Fibroblast of lung (primary cell): ENCODE results near the gene CRACDL. TPM values are rescaled to one million over a fixed set of nuclear protein-coding genes. Genes with fewer than 3 reads are reported as not detected.

Experiments
- DNase-seq, 2 donors: peaks; one replicate each; pipeline versions ENCODE4 v3.0.0 to v3.0.0-alpha.2; 2010; ENCODE audit warnings: low read depth in 2 of 2
- H2AFZ ChIP-seq: 2 replicates; pipeline ENCODE4 v1.5.1; 2012; ENCODE audit warnings: low read length, control low read depth, inconsistent platforms
- H3K27ac ChIP-seq: 2 replicates; pipeline ENCODE4 v1.5.1; 2011; ENCODE audit warnings: low read length, control low read depth; ENCODE audit not compliant: insufficient read depth
- H3K27me3 ChIP-seq: 2 replicates; pipeline ENCODE4 v1.5.1; 2011; ENCODE audit warnings: mild to moderate bottlenecking, low read length; ENCODE audit not compliant: control insufficient read depth, insufficient read depth
- H3K36me3 ChIP-seq: 2 replicates; pipeline ENCODE4 v1.5.1; 2011; ENCODE audit warnings: low read length; ENCODE audit not compliant: control insufficient read depth, insufficient read depth
- H3K4me1 ChIP-seq: 2 replicates; pipeline ENCODE4 v1.5.1; 2011; ENCODE audit warnings: low read length; ENCODE audit not compliant: control insufficient read depth, insufficient read depth; ENCODE audit errors: extremely low read depth
- H3K4me2 ChIP-seq: 2 replicates; pipeline ENCODE4 v1.5.1; 2011; ENCODE audit warnings: low read length, control low read depth; ENCODE audit not compliant: insufficient read depth; ENCODE audit errors: extremely low read depth
- H3K4me3 ChIP-seq, 4 experiments: fragments of 200-600 bp in 1 of 4; sonication (generic) in 1 of 4; replicated peaks in 1 of 4; 2 replicates each; pipeline ENCODE4 v1.5.1; 2011 to 2016; ENCODE audit warnings: low read length in 4 of 4, low read depth in 3 of 4, mild to moderate bottlenecking in 3 of 4, control low read depth in 2 of 4, inconsistent platforms in 1 of 4, mixed read lengths in 1 of 4; ENCODE audit not compliant: insufficient read depth in 1 of 4; ENCODE audit errors: control extremely low read depth in 1 of 4
- H3K79me2 ChIP-seq: 2 replicates; pipeline ENCODE4 v1.5.1; 2012; ENCODE audit warnings: mild to moderate bottlenecking, low read length, inconsistent platforms; ENCODE audit not compliant: control insufficient read depth, insufficient read depth
- H3K9ac ChIP-seq: 2 replicates; pipeline ENCODE4 v1.5.1; 2011; ENCODE audit warnings: mild to moderate bottlenecking, low read length, control low read depth; ENCODE audit not compliant: insufficient read depth
- H3K9me3 ChIP-seq: 2 replicates; pipeline ENCODE4 v1.5.1; 2012; ENCODE audit warnings: low read depth, low read length; ENCODE audit not compliant: control insufficient read depth, insufficient read depth
- H4K20me1 ChIP-seq: 2 replicates; pipeline ENCODE4 v1.5.1; 2011; ENCODE audit warnings: low read length; ENCODE audit not compliant: control insufficient read depth, insufficient read depth; ENCODE audit errors: extremely low read depth
- CTCF ChIP-seq, 2 donors: IDR thresholded peaks in 1 of 2; conservative IDR thresholded peaks in 1 of 2; 1 replicate in 1 of 2; 2 replicates in 1 of 2; pipeline ENCODE4 v1.5.1; 2011 to 2012; ENCODE audit warnings: low read length in 2 of 2, control low read depth in 1 of 2, inconsistent platforms in 1 of 2, low read depth in 1 of 2, mild to moderate bottlenecking in 1 of 2
- EZH2 ChIP-seq: IDR thresholded peaks from 2 replicates; pipeline ENCODE4 v1.5.1; 2012; ENCODE audit warnings: low read length, control low read depth, mild to moderate bottlenecking; ENCODE audit errors: missing control alignments
- polyA plus RNA-seq, 2 donors: library from polyadenylated mRNA; depleted of rRNA in 1 of 2; stranded (reverse) in 1 of 2; unstranded in 1 of 2; fragments of >200 nt; gene quantifications; 2 replicates each; pipeline ENCODE4 v1.2.1, GENCODE V29; 2011 to 2012; ENCODE audit warnings: missing spikeins in 1 of 2
- total RNA-seq: library from RNA; depleted of rRNA; stranded (reverse); fragments of >200 nt; gene quantifications from 2 replicates; pipeline ENCODE4 v1.2.1, GENCODE V29; 2014

CRACDL gene
- total and polyA plus RNA-seq, 2 donors (not counting 1 experiment from before 2014, with no cell fraction given), result not detected

GRCh38 chr2:98912957-98913915 is 22.8 kb downstream of the CRACDL start:
- no peak overlapping the region for H2AFZ ChIP-seq
- no peak overlapping the region for H3K4me3 ChIP-seq
- H3K9ac ChIP-seq, result no peak overlapping the region
- H3K27me3 ChIP-seq, result no peaks in the 10 kb centered on the region
- TF ChIP-seq EZH2, result no peak
- no peak for TF ChIP-seq CTCF (conservative IDR thresholded peaks at IDR 0.05 in 1 of 2, IDR thresholded peaks at IDR 0.05 in 1 of 2; ENCODE audit: low read depth in 1 of 2, low read length in 2 of 2)
- H3K9me3 ChIP-seq, result no peaks in the 10 kb centered on the region
- peak; percentile 24 to 83 for DNase-seq
- no peaks in the 10 kb centered on the region for H4K20me1 ChIP-seq
- no peak overlapping the region for H3K4me2 ChIP-seq
- H3K36me3 ChIP-seq, result no peaks in the 10 kb centered on the region
- no peak overlapping the region for H3K27ac ChIP-seq
- H3K4me1 ChIP-seq, result peaks cover 8% of the 10 kb centered on the region
- no peaks in the 10 kb centered on the region for H3K79me2 ChIP-seq

- no peaks in the 10 kb centered on the region for H3K79me2 ChIP-seq
- H3K27me3 ChIP-seq, result no peaks in the 10 kb centered on the region
- H3K9ac ChIP-seq, result no peak overlapping the region
- no peak overlapping the region for H3K27ac ChIP-seq
- peak overlapping the region; percentile 15 for H3K4me2 ChIP-seq
- peak; percentile 87 to 95 for DNase-seq
- H3K36me3 ChIP-seq, result no peaks in the 10 kb centered on the region
- TF ChIP-seq CTCF (conservative IDR thresholded peaks at IDR 0.05 in 1 of 2, IDR thresholded peaks at IDR 0.05 in 1 of 2; ENCODE audit: low read depth in 1 of 2, low read length in 2 of 2), result no peak
- no peak for TF ChIP-seq EZH2
- H4K20me1 ChIP-seq, result no peaks in the 10 kb centered on the region
- peaks cover 8% of the 10 kb centered on the region for H3K4me1 ChIP-seq
- H2AFZ ChIP-seq, result no peak overlapping the region
- H3K9me3 ChIP-seq, result no peaks in the 10 kb centered on the region
- no peak overlapping the region for H3K4me3 ChIP-seq
These were observed 23.7 kb downstream of the CRACDL start for GRCh38 chr2:98912221-98912851.

- Histone ChIP-seq H3K9ac (no peak overlapping the region), H3K36me3 (no peaks in the 10 kb centered on the region), H3K4me3 (no peak overlapping the region), H3K79me2 (no peaks in the 10 kb centered on the region), H3K9me3 (no peaks in the 10 kb centered on the region), H2AFZ (no peak overlapping the region), H3K4me1 (peaks cover 8% of the 10 kb centered on the region), H3K27ac (no peak overlapping the region), H3K4me2 (no peak overlapping the region), H4K20me1 (no peaks in the 10 kb centered on the region), H3K27me3 (no peaks in the 10 kb centered on the region)
- peak in 1 of 2 donors; percentile 58 for DNase-seq
- no peak for TF ChIP-seq EZH2
- TF ChIP-seq CTCF (conservative IDR thresholded peaks at IDR 0.05 in 1 of 2, IDR thresholded peaks at IDR 0.05 in 1 of 2; ENCODE audit: low read depth in 1 of 2, low read length in 2 of 2), result no peak
These were observed 24.5 kb downstream of the CRACDL start for GRCh38 chr2:98911376-98912154.
